Measurements from ENCODE around the gene ZNF564. TPM values are rescaled to one million over a fixed set of nuclear protein-coding genes. Genes with fewer than 3 reads are reported as not detected.

Gene ZNF564
- total RNA-seq, 1 donor from 2014 or later, result 3.3 TPM

GRCh38 chr19:12485052-12485416 lies 66.2 kb downstream of the ZNF564 start:
- H3K4me3 ChIP-seq (ENCODE audit: low read depth, low read length), result peak overlapping the region; percentile 92
- TF ChIP-seq CTCF (conservative IDR thresholded peaks at IDR 0.05; ENCODE audit: low read depth, low read length), result no peak
- DNase-seq (ENCODE audit: low read depth), result no peak

- H3K4me3 ChIP-seq (ENCODE audit: low read depth, low read length), result peak within 1 kb of the TSS; percentile 92
- peak; percentile 18 for DNase-seq (ENCODE audit: low read depth)
- TF ChIP-seq CTCF (conservative IDR thresholded peaks at IDR 0.05; ENCODE audit: low read depth, low read length), result no peak
Measured at GRCh38 chr19:12484371-12485051, 66.8 kb downstream of the ZNF564 start, which contains the start of gene ZNF709. ZNF709 (minus strand) TSS chr19:12484816; CDS start chr19:12484657, 159 bp downstream.

- peak overlapping the region; percentile 92 for H3K4me3 ChIP-seq (ENCODE audit: low read depth, low read length)
- no peak for DNase-seq (ENCODE audit: low read depth)
Measured at GRCh38 chr19:12484011-12484370, 67.3 kb downstream of the ZNF564 start.

GRCh38 chr19:12482509-12482886 lies 68.8 kb downstream of the ZNF564 start:
- H3K4me3 ChIP-seq (ENCODE audit: low read depth, low read length), result no peak overlapping the region
- no peak for TF ChIP-seq CTCF (conservative IDR thresholded peaks at IDR 0.05; ENCODE audit: low read depth, low read length)
- no peak for DNase-seq (ENCODE audit: low read depth)

More at GRCh38 chr19:12484011-12484370, 67.3 kb downstream of the ZNF564 start:
- no peak for TF ChIP-seq CTCF (conservative IDR thresholded peaks at IDR 0.05; ENCODE audit: low read depth, low read length)

GRCh38 chr19:12481781-12482508 lies 69.3 kb downstream of the ZNF564 start:
- H3K4me3 ChIP-seq (ENCODE audit: low read depth, low read length), result no peak overlapping the region
- TF ChIP-seq CTCF (conservative IDR thresholded peaks at IDR 0.05; ENCODE audit: low read depth, low read length), result no peak
- DNase-seq (ENCODE audit: low read depth), result no peak

- DNase-seq (ENCODE audit: low read depth), result no peak
- TF ChIP-seq CTCF (conservative IDR thresholded peaks at IDR 0.05; ENCODE audit: low read depth, low read length), result no peak
Measured at GRCh38 chr19:12478234-12478941, 72.9 kb downstream of the ZNF564 start.

More at GRCh38 chr19:12478234-12478941, 72.9 kb downstream of the ZNF564 start:
- H3K4me3 ChIP-seq (ENCODE audit: low read depth, low read length), result no peak overlapping the region

Other genes with a start within 250 kb of the ZNF564 start
- 2.8 and 9.7 TPM in 2 replicates for gene ZNF563, start 217.8 kb downstream of the ZNF564 start, total RNA-seq
- 0.17 and 0.36 TPM in 2 replicates for gene ZNF442, start 185.8 kb downstream of the ZNF564 start, total RNA-seq
- 3.0 TPM in 2 replicates for gene ZNF799, start 150.2 kb downstream of the ZNF564 start, total RNA-seq
- gene ZNF443, start 110.5 kb downstream of the ZNF564 start, total RNA-seq, result 4.3 and 7.3 TPM in 2 replicates
- 1.2 and 1.9 TPM in 2 replicates for gene ZNF709, start 66.7 kb downstream of the ZNF564 start, total RNA-seq
- 1.2 and 2.0 TPM in 2 replicates for gene ZNF490, start 59.3 kb upstream of the ZNF564 start, total RNA-seq
- 4.1 and 5.5 TPM in 2 replicates for gene ZNF791, start 59.4 kb upstream of the ZNF564 start, total RNA-seq
- gene MAN2B1, start 115.3 kb upstream of the ZNF564 start, total RNA-seq, result 41.7 and 64.2 TPM in 2 replicates
- gene WDR83, start 115.3 kb upstream of the ZNF564 start, total RNA-seq, result 3.6 and 10.8 TPM in 2 replicates
- gene DHPS, start 130.4 kb upstream of the ZNF564 start, total RNA-seq, result 108 and 134 TPM in 2 replicates
- gene GNG14, start 136.5 kb upstream of the ZNF564 start, total RNA-seq, result not detected in 2 replicates
- 18.5 and 21.3 TPM in 2 replicates for gene FBXW9, start 145.1 kb upstream of the ZNF564 start, total RNA-seq
- 21.9 and 33.3 TPM in 2 replicates for gene TNPO2, start 172.4 kb upstream of the ZNF564 start, total RNA-seq
- gene TRIR, start 183.2 kb upstream of the ZNF564 start, total RNA-seq, result 430 and 635 TPM in 2 replicates
- 86.6 and 151 TPM in 2 replicates for gene GET3, start 186.0 kb upstream of the ZNF564 start, total RNA-seq
- gene BEST2, start 200.3 kb upstream of the ZNF564 start, total RNA-seq, result not detected in 2 replicates
- gene HOOK2, start 224.1 kb upstream of the ZNF564 start, total RNA-seq, result 12.3 and 26.3 TPM in 2 replicates
- gene JUNB, start 240.0 kb upstream of the ZNF564 start, total RNA-seq, result 127 and 251 TPM in 2 replicates